ENCODE measurements around the gene CDK1. TPM values are rescaled to one million over a fixed set of nuclear protein-coding genes. Genes with fewer than 3 reads are reported as not detected.

The CDK1 gene
- total RNA-seq, 4 donors from 2014 or later: 0.26 to 2.8 (median 0.75) TPM

DNA sequence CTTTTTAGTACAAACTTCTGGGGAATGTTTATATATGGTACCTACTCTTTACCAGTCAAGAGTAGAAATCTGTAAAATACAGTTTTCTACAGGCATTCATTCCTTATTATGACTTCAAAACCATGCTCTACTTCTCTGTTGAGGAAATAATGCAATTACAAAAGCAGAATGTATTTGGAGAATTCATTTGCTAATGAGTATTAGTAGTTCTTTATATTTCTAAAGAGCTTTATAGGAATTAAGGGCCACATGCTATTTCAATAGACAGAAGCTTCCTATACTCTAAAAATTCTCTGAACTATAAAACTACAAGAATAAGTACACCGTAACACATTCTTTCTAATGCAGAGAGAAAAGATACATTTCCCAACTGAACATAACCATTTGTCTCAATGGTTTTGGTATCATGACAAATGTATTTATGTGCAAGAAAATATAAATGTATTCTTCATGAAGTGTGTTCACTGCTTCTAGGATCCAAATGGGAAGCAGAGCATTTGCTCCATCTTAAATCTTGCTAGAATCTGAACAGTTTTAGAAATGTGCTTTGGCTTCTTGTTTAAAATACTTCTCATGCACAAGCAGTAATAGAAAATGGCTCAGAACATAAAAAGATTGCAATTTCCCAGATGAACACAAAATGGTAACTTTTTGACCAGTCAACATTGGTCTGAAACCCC lies 21.8 kb downstream of the CDK1 start:
- H3K36me3 ChIP-seq: no peaks in the 10 kb centered on the region
- 94% methylated on average over 1 of the region's 1 CpG for WGBS
- H3K27ac ChIP-seq (replicated peaks in 1 of 4): no peak overlapping the region
- no peak overlapping the region for H3K4me3 ChIP-seq
- H3K4me1 ChIP-seq: peaks cover 0 to 8% (median 5%) of the 10 kb centered on the region in 4 donors
- H3K27me3 ChIP-seq: no peaks in the 10 kb centered on the region
- TF ChIP-seq, protein P1, sequence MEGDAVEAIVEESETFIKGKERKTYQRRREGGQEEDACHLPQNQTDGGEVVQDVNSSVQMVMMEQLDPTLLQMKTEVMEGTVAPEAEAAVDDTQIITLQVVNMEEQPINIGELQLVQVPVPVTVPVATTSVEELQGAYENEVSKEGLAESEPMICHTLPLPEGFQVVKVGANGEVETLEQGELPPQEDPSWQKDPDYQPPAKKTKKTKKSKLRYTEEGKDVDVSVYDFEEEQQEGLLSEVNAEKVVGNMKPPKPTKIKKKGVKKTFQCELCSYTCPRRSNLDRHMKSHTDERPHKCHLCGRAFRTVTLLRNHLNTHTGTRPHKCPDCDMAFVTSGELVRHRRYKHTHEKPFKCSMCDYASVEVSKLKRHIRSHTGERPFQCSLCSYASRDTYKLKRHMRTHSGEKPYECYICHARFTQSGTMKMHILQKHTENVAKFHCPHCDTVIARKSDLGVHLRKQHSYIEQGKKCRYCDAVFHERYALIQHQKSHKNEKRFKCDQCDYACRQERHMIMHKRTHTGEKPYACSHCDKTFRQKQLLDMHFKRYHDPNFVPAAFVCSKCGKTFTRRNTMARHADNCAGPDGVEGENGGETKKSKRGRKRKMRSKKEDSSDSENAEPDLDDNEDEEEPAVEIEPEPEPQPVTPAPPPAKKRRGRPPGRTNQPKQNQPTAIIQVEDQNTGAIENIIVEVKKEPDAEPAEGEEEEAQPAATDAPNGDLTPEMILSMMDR (IDR thresholded peaks at IDR 0.05): no peak
- TF ChIP-seq EP300 (IDR thresholded peaks at IDR 0.05): no peak
- no peak for TF ChIP-seq POLR2AphosphoS5 (IDR thresholded peaks at IDR 0.05)
- TF ChIP-seq POLR2A (IDR thresholded peaks at IDR 0.05; ENCODE audit: low read depth): no peak
- H3K9me3 ChIP-seq: no peaks in the 10 kb centered on the region
- intact Hi-C loops (cut with DNase I): no loop called here
- DNase-seq (ENCODE audit: extremely low spot score): no peak

DNA sequence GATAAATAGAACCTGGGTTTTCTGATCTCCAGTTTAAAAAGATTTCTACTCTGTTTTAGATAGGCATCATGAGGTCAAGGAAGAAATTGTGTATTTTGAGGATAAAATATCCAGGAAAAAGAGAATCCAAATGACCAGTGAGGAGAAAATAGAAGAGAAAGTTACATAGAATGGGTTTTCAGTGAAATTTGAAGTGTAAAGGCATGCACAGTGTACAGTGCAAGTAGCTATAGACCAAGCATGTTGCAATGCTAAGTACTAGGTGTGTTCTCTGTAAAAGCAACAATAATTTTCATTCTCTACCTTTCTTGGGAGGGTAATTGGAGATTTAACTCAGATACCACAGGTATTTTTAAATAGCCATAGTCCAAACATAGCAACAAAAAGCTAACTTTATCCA lies 22.6 kb downstream of the CDK1 start:
- Histone ChIP-seq H3K27ac (replicated peaks in 1 of 4) (no peak overlapping the region), H3K27me3 (no peaks in the 10 kb centered on the region), H3K9me3 (no peaks in the 10 kb centered on the region), H3K4me1 (peaks cover 0 to 8% (median 5%) of the 10 kb centered on the region in 4 donors), H3K36me3 (no peaks in the 10 kb centered on the region), H3K4me3 (no peak overlapping the region)
- DNase-seq (ENCODE audit: extremely low spot score): no peak
- TF ChIP-seq POLR2AphosphoS5 (IDR thresholded peaks at IDR 0.05) (no peak), EP300 (IDR thresholded peaks at IDR 0.05) (no peak), POLR2A (IDR thresholded peaks at IDR 0.05; ENCODE audit: low read depth) (no peak)
- TF ChIP-seq, protein P1 (IDR thresholded peaks at IDR 0.05): no peak
- intact Hi-C loops (cut with DNase I): no loop called here

DNA sequence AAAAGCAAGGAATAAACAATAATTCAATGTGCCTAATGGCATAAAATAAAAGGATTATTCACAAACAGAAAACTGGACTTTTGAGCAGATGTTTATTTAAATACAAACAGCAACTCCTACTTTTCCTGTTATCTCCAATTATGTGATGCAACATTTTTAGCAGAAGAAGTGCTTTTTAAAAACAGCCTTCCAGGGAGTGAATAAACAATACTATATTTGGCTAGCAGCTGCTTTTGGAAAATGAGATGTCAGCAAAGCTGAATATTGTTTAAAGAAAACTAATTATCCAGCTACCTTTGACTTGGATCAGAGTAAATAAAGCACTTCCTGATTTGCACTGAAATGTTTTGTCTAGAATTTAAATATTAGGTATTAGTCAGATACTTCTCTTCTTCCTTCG lies 23.2 kb downstream of the CDK1 start:
- intact Hi-C loops (cut with DNase I): no loop called here
- 65% methylated on average over 1 of the region's 1 CpG for WGBS

DNA sequence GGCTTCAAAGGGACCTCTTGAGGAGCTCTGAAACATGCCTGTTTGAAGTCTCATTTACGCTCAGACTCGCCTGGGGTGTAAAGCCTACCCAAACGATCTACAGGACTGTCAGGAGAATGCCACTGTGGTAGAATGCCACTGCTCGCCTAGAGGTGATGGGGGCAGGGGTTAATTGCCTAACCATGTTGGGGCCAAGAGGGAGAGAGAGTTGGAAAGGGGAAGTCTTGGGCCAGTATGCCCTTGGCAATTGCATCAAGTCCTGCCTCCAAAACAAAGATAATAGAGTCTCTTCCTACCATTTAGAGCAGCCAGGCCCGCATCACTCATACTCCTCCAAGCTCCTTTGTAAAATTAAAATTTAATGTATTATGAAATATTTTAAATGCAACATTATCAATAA lies 25.2 kb downstream of the CDK1 start:
- Histone ChIP-seq H3K36me3 (no peaks in the 10 kb centered on the region), H3K27ac (replicated peaks in 1 of 4) (no peak overlapping the region), H3K4me3 (no peak overlapping the region), H3K27me3 (no peaks in the 10 kb centered on the region), H3K4me1 (peaks cover 0 to 8% (median 5%) of the 10 kb centered on the region in 4 donors), H3K9me3 (no peaks in the 10 kb centered on the region)
- no peak for DNase-seq (ENCODE audit: extremely low spot score)
- TF ChIP-seq EP300 (IDR thresholded peaks at IDR 0.05): no peak
- no peak for TF ChIP-seq POLR2AphosphoS5 (IDR thresholded peaks at IDR 0.05)
- no peak for TF ChIP-seq POLR2A (IDR thresholded peaks at IDR 0.05; ENCODE audit: low read depth)
- TF ChIP-seq, protein P1 (IDR thresholded peaks at IDR 0.05): no peak
- intact Hi-C loops (cut with DNase I): no loop called here
- 89% methylated on average over 5 of the region's 5 CpGs for WGBS

More for the DNA sequence above, 23.2 kb downstream of the CDK1 start:
- H3K36me3 ChIP-seq: no peaks in the 10 kb centered on the region
- H3K4me3 ChIP-seq: no peak overlapping the region
- TF ChIP-seq, protein P1 (IDR thresholded peaks at IDR 0.05): no peak
- no peaks in the 10 kb centered on the region for H3K9me3 ChIP-seq
- no peak overlapping the region for H3K27ac ChIP-seq (replicated peaks in 1 of 4)
- no peak for DNase-seq (ENCODE audit: extremely low spot score)
- peaks cover 0 to 8% (median 5%) of the 10 kb centered on the region in 4 donors for H3K4me1 ChIP-seq
- H3K27me3 ChIP-seq: no peaks in the 10 kb centered on the region

DNA sequence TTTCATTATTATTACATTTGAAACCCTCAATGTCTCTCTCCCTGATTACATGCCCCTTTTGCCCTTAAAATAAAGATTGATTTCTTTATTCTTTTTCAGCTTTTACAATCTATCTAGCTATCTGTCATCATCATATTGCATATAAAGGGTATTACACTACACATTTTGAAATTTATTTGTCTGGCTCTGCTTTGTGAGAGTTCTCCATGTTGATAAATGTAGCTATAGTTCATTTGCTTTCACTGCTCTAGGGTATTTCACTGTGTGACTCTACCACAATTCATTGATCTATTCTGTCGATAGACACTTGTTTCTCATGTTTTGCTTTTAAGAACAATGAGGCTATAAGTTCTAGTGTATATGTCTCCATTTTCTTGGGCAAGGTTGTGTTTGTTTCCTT lies 25.6 kb downstream of the CDK1 start:
- DNase-seq (ENCODE audit: extremely low spot score): no peak
- Histone ChIP-seq H3K9me3 (no peaks in the 10 kb centered on the region), H3K36me3 (no peaks in the 10 kb centered on the region), H3K4me3 (no peak overlapping the region), H3K27me3 (no peaks in the 10 kb centered on the region), H3K27ac (replicated peaks in 1 of 4) (no peak overlapping the region), H3K4me1 (peaks cover 0 to 8% (median 5%) of the 10 kb centered on the region in 4 donors)
- TF ChIP-seq POLR2AphosphoS5 (IDR thresholded peaks at IDR 0.05): no peak
- no peak for TF ChIP-seq EP300 (IDR thresholded peaks at IDR 0.05)
- TF ChIP-seq POLR2A (IDR thresholded peaks at IDR 0.05; ENCODE audit: low read depth): no peak
- TF ChIP-seq, protein P1 (IDR thresholded peaks at IDR 0.05): no peak
- intact Hi-C loops (cut with DNase I): no loop called here
- 100% methylated on average over 1 of the region's 1 CpG for WGBS

All from esophagus muscularis mucosa (tissue), 4 donors.